GM13977 (cell line): ENCODE results near the gene ARG1.

Experiments used
- DNase-seq: peaks from one replicate; pipeline ENCODE4 v3.0.0; 2012; ENCODE audit warnings: low spot score
- in situ Hi-C: fragments of 300-500 bp; cut with MboI; formaldehyde crosslinking; loops from one replicate; pipeline ENCODE4 v1.12.0; 2022; ENCODE audit warnings: low sequenced_read_pairs, low pct_unique_long_range_greater_than_20kb, mixed read lengths, inconsistent platforms; ENCODE audit not compliant: unreplicated experiment
- TF ChIP-seq, protein P1 (sequence below): IDR thresholded peaks from 2 replicates; pipeline ENCODE4 v1.5.1; 2012; ENCODE audit warnings: mild to moderate bottlenecking, control low read depth; ENCODE audit not compliant: insufficient read depth; ENCODE audit errors: extremely low read depth, missing control alignments

Gene ARG1

GRCh38 chr6:131545317-131545716 is 27.7 kb upstream of the ARG1 start:
- in situ Hi-C loops, result loop anchor here (25.0 kb wide), 2 partner anchors 358 to 658 kb away; no protein-coding TSS in a partner anchor
- TF ChIP-seq, protein P1, sequence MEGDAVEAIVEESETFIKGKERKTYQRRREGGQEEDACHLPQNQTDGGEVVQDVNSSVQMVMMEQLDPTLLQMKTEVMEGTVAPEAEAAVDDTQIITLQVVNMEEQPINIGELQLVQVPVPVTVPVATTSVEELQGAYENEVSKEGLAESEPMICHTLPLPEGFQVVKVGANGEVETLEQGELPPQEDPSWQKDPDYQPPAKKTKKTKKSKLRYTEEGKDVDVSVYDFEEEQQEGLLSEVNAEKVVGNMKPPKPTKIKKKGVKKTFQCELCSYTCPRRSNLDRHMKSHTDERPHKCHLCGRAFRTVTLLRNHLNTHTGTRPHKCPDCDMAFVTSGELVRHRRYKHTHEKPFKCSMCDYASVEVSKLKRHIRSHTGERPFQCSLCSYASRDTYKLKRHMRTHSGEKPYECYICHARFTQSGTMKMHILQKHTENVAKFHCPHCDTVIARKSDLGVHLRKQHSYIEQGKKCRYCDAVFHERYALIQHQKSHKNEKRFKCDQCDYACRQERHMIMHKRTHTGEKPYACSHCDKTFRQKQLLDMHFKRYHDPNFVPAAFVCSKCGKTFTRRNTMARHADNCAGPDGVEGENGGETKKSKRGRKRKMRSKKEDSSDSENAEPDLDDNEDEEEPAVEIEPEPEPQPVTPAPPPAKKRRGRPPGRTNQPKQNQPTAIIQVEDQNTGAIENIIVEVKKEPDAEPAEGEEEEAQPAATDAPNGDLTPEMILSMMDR, result no peak
- DNase-seq, result no peak

DNA sequence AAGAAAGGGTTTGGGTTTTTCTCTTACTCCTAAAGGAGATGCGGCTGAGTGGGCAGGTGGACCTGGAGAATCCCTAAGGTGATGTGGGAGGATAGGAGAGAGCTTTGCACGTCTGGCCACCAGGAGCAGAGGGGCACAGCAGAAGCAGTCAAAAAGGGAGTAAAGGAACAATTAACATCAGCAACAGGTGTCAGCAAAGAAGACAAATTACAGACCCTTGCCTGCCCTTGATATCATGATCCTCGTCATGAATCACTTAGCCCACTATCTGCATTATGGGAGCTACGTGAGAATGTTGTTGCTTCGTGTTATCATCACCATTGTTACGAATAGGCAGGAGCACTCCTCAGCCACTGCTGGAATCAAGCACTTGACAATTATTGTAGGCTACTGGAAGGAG is 25.5 kb upstream of the ARG1 start:
- in situ Hi-C loops, result loop anchor here (25.0 kb wide), 2 partner anchors 360 to 660 kb away; no protein-coding TSS in a partner anchor
- TF ChIP-seq, protein P1, result no peak
- DNase-seq, result no peak

- in situ Hi-C loops, result loop anchor here (25.0 kb wide), 2 partner anchors 361 to 661 kb away; no protein-coding TSS in a partner anchor
- TF ChIP-seq, protein P1, result no peak
- DNase-seq, result no peak
Observed at GRCh38 chr6:131548441-131548840, 24.6 kb upstream of the ARG1 start.

DNA sequence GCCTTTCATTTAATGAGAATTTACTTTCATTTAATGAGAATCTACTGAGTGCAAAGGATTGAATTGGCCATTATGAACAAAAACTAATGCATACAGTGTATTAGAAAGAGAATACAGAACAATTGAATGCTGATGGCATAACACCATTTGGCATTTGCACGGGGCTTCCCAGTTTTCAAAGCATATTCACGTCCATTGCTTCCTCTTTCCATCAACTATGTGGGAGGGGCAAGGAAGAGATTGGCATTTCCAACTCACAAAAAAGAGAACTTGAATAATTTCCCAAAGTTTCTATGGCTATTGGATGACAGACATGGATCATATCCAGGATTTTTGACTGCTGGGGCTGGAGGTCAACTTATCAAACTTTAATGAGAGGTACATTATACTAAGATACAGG is 23.2 kb upstream of the ARG1 start:
- in situ Hi-C loops, result loop anchor here (25.0 kb wide), 2 partner anchors 363 to 663 kb away; no protein-coding TSS in a partner anchor
- TF ChIP-seq, protein P1, result no peak
- no peak for DNase-seq

DNA sequence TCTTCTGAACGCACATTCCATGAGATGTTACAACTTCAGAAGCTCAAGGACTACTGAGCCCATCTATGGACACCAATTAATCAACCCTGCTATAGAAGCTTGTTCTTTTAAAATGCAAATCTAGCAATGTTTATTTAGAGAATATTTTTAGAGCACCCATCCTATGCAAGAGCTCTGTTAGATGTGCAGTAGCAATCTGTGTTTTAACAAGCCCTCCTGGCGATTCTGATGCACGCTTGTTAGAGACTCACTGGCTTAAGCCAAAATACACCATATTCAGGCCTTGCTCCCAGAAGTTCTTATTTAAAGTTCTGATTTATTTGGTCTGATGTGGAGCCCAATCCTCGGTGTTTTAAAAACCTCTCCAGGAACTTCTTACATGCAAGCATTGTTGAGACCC is 21.1 kb upstream of the ARG1 start:
- in situ Hi-C loops, result no loop called here
- DNase-seq, result no peak
- TF ChIP-seq, protein P1, result no peak

- no peak for DNase-seq
- TF ChIP-seq, protein P1, result no peak
- in situ Hi-C loops, result no loop called here
Observed at GRCh38 chr6:131552572-131552971, 20.5 kb upstream of the ARG1 start.

- DNase-seq, result no peak
- in situ Hi-C loops, result no loop called here
- TF ChIP-seq, protein P1, result no peak
Observed at GRCh38 chr6:131555992-131556391, 17.0 kb upstream of the ARG1 start.
